GM18870 (cell line): ENCODE measurements around the gene ARHGAP21.
A peak's percentile ranks its signal among the peaks of the same experiment; 100 is the strongest.
"Not testable (repeated sequence)": the region's sequence is repeated elsewhere in the genome, so short reads cannot be mapped to it uniquely, and the experiment has no call there.

Source experiments
- ATAC-seq: cut with Tn5 transposase; IDR thresholded peaks from one replicate; pipeline ENCODE4 v1.9.1; 2021; ENCODE audit warnings: moderate library complexity; ENCODE audit not compliant: unreplicated experiment

Gene ARHGAP21

GRCh38 chr10:24723788-24724380, at the start of gene ARHGAP21:
ARHGAP21 (minus strand) TSS chr10:24723887; CDS start chr10:24721899, 1,988 bp downstream.
- no peak for ATAC-seq

DNA sequence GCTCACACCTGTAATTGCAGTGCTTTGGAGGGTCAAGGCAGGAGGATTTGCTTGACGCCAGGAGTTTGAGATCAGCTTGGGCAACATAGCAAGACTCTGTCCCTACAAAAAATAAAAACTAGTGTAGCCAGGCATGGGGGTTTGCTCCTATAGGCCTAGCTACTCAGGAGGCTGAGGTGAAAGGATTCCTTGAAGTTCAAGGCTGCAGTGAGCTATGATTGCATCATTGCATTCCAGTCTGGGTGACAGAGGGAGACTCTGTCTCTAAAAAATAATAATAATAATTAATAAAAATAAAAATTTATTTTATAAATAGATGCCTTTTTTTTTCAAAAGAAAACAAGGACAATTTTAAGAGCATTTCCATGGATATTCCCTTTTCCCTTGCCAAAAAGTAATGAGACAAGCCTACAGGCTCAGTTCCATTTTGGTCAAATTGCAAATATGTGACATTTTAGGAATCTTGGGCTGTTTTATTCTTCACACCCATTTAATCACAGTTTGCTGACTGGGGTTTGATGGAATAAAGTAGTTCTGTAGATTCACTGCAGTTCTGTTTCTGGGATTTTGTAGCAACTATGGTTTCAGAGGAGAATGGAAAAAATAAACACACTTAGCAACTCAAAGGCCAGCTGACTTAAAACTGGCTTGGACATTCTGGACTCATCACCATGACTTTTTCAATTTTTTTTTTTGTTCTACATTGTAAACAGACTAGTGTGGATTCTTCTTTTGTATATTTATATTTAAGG, 48.4 kb upstream of the ARHGAP21 start:
- ATAC-seq, result no peak

DNA sequence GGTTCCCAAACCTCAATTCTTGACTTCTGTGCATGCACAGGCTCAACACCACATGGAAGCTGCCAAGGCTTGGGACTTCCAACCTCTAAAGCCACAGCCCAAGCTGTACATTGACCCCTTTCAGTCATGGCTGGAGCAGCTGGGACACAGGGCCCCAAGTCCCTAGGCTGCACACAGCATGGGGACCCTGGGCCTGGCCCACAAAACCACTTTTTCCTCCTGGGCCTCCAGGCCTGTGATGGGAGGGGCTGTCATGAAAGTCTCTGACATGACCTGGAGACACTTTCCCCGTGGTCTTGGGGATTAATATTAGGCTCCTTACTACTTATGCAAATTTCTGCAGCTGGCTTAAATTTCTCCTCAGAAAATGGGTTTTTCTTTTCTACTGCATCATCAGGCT, 41.3 kb upstream of the ARHGAP21 start:
- ATAC-seq, result not testable (repeated sequence)

DNA sequence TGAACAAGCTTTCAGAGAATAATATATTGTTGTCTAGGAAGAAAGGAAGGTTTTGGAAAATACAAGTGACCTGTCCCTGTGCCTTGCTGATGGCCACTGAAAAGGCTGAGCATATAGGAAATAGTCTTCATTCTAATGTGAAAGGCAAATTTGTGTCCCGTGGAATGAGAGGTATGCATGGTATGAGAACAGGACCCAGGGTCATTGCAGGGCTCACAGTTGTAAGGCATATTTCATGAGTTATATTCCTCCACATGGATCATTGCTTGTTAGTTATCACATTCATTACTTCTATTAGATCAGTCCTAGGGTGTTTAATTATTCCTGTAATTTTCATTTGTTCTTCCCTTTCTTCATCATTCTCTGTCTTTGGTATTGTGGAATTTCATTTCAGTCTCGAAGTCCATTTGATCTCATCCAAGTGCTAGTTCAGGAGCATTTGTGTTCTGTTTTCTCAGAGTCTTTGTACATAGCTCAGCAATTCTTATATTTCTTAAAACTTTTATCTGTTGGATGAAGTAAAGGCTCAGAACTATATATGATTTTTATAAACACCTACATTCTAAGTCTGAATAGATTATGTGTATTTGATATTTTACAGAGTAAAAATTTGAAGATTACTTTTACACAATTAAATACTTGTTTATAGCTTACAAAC, 39.4 kb upstream of the ARHGAP21 start:
- no peak for ATAC-seq

- ATAC-seq, result no peak
Measured at GRCh38 chr10:24762161-24762924, 38.7 kb upstream of the ARHGAP21 start.

GRCh38 chr10:24759672-24760071, 36.0 kb upstream of the ARHGAP21 start:
- ATAC-seq, result no peak

DNA sequence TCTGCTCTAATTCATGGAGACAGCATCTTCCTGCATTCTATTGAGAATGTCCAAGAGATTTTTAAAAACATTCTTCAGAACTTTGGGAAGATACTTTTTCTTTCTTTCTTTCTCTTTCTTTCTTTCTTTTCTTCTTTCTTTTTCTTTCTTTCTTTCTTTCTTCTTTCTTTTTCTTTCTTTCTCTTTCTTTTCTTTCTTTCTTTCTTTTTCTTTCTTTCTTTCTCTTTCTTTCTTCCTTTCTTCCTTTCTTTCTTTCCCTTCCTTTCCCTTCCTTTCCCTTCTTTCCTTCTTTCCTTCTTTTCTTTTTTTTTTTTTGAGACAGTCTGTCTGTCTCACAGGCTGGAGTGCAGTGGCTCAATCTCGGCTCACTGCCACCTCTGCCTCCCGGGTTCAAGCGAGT, 34.6 kb upstream of the ARHGAP21 start:
- not testable (repeated sequence) for ATAC-seq

- ATAC-seq, result no peak
Measured at GRCh38 chr10:24756283-24756682, 32.6 kb upstream of the ARHGAP21 start.

GRCh38 chr10:24751716-24752115, 28.0 kb upstream of the ARHGAP21 start:
- ATAC-seq, result no peak

- ATAC-seq, result no peak
Measured at GRCh38 chr10:24750695-24751094, 27.0 kb upstream of the ARHGAP21 start.

- ATAC-seq, result no peak
Measured at GRCh38 chr10:24748214-24748613, 24.5 kb upstream of the ARHGAP21 start.

- no peak for ATAC-seq
Measured at GRCh38 chr10:24744946-24745345, 21.3 kb upstream of the ARHGAP21 start.

- ATAC-seq, result no peak
Measured at GRCh38 chr10:24740714-24741113, 17.0 kb upstream of the ARHGAP21 start.

GRCh38 chr10:24737001-24737400, 13.3 kb upstream of the ARHGAP21 start:
- no peak for ATAC-seq

DNA sequence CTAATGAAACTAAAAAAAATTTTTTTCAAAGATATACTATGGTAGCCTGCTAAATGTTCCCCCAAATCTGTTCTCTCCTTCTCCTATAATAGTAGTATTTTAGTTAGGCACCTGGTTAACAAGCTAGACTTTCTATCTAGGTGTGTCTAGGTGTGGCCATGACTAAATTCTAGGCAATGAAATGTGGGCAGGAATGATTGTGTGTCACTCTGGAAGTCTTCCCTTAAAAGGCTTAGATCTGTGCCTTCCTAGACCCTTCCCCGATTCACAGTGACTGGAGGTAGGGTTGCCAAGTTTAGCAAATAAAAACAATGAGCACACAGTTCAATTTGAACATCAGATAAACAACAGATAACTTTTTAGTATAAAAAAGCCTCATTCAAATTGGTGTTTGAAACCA, 8.3 kb upstream of the ARHGAP21 start:
- no peak for ATAC-seq

DNA sequence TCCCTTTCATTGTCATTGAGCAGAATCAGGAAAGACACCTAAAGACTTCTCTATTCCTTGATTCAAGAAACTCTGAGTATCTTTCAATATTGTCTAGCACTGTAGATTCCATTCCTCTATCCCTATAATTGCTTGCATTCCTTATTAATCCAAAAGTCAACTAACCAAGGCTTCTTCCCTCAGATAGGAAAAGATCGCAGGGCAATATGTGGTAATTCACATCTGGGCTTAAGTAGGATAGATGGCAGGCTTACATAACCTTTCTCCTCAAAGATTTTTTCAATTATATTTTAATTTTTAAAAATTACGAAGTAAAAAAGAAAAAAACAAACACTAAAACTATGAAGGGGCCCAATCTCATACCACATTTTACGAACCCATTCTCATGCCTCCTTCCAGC, 7.1 kb upstream of the ARHGAP21 start:
- ATAC-seq, result no peak

DNA sequence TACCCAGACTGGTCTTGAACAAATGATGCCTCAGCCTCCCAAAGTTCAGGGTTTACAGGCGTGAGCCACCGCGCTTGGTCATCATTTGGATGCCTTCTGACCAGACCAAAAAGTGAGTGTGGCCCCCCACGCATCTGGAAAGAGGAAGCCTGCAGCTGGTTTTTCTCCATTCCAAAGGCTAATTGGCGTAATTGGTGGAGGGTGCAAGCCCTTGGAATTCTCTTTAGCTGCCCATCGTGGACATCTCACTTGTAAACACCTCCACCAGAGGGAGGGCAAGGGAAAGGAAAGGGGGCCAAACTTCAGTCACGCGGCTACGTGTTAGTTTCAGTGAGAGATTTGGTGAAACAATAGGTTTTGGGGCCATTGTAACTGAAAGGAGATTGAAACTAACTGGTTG, 4.1 kb upstream of the ARHGAP21 start:
- no peak for ATAC-seq

DNA sequence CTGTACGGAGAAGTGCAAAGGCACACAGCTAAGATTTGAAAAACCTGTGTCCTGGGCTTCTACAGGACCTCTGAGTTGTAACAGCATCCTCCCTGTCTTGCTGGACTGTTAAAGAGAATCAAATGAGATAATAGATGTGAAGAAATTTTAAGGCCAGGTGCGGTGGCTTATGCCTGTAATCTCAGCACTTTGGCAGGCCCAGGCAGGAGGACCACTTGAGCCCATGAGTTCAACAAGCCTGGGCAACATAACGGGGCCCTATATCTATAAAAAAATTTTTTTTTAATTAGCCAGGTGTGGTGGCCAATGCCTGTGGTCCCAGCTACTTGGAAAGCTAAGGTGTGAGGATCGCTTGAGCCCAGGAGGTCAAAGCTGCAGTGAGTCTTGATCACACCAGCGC, 2.9 kb upstream of the ARHGAP21 start:
- no peak for ATAC-seq

DNA sequence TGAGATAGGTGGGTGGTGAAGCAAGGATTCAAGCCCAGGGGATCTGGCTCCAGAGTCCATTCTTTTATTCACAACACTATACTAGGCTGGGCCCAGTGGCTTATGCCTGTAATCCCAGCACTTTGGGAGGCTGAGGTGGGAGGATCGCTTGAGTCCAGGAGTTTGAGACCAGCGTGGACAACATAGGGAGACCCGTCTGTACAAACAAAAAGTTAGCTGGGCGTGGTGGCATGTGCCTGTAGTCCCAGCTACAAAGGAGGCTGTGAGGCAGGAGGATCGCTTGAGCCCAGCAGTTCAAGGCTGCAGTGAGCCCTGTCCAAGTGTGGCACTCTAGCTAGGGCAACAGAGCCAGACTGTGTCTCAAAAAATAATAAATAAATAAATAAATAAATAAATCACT, 2.3 kb upstream of the ARHGAP21 start:
- ATAC-seq, result not testable (repeated sequence)

- peak; percentile 95 for ATAC-seq
Measured at GRCh38 chr10:24724381-24725228, 918 bp upstream of the ARHGAP21 start.
